Nephron (organoid): ENCODE data around the gene FBN3.
"Not testable (repeated sequence)": the region's sequence is repeated elsewhere in the genome, so short reads cannot be mapped to it uniquely, and the experiment has no call there.

ENCODE experiments used
- H3K27ac Mint-ChIP-seq, 3 experiments: 2 replicates each; pipeline ENCODE4 v1.8.0; 2020; ENCODE audit warnings: mixed read lengths in 3 of 3, mild to moderate bottlenecking in 2 of 3, moderate library complexity in 1 of 3
- H3K27me3 Mint-ChIP-seq: 2 replicates; pipeline ENCODE4 v1.8.0; 2021; ENCODE audit warnings: low read depth, mild to moderate bottlenecking, moderate library complexity, mixed read lengths
- H3K36me3 Mint-ChIP-seq: 2 replicates; pipeline ENCODE4 v1.8.0; 2020; ENCODE audit warnings: low read depth, mixed read lengths
- H3K4me1 Mint-ChIP-seq: 2 replicates; pipeline ENCODE4 v1.8.0; 2020; ENCODE audit warnings: mixed read lengths
- H3K4me3 Mint-ChIP-seq, 3 experiments: 2 replicates each; pipeline ENCODE4 v1.8.0; 2020; ENCODE audit warnings: mild to moderate bottlenecking in 3 of 3, mixed read lengths in 3 of 3, moderate library complexity in 2 of 3
- H3K9me3 Mint-ChIP-seq: 2 replicates; pipeline ENCODE4 v1.8.0; 2020; ENCODE audit warnings: mixed read lengths
- TF ChIP-seq, protein P1 (sequence below), 3 experiments: fragments of 200-600 bp; sonication (generic); IDR thresholded peaks; one replicate each; pipeline ENCODE4 v1.5.0; 2021; ENCODE audit warnings: antibody characterized with exemption in 3 of 3; ENCODE audit not compliant: unreplicated experiment in 3 of 3

The FBN3 gene

DNA sequence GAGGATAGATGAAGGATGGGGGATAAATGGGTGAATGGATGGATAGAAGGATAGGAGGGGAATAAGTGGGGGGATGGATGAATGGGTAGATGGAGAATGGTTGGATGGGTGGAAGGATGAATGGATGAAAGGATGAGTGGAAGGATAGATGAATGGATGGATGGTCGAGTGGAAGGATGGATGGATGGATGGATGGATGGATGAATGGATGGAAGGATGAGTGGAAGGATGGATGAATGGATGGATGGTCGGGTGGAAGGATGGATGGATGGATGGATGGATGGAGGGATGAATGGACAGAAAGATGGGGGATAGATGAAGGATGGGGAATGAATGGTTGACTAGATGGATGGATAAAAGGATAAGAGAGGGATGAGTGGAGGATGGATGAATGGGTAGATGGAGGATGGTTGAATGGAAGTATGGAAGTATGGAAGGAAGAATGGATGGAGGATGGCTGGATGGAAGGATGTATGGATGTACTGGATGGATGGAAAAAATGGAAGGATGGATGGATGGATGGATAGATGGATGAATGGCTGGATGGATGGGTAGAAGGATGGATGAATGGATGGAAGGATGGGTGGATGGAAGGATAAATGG lies 42.0 kb downstream of the FBN3 start:
- H3K4me3 Mint-ChIP-seq: no peak overlapping the region
- H3K27ac Mint-ChIP-seq: no peak overlapping the region
- TF ChIP-seq, protein P1, sequence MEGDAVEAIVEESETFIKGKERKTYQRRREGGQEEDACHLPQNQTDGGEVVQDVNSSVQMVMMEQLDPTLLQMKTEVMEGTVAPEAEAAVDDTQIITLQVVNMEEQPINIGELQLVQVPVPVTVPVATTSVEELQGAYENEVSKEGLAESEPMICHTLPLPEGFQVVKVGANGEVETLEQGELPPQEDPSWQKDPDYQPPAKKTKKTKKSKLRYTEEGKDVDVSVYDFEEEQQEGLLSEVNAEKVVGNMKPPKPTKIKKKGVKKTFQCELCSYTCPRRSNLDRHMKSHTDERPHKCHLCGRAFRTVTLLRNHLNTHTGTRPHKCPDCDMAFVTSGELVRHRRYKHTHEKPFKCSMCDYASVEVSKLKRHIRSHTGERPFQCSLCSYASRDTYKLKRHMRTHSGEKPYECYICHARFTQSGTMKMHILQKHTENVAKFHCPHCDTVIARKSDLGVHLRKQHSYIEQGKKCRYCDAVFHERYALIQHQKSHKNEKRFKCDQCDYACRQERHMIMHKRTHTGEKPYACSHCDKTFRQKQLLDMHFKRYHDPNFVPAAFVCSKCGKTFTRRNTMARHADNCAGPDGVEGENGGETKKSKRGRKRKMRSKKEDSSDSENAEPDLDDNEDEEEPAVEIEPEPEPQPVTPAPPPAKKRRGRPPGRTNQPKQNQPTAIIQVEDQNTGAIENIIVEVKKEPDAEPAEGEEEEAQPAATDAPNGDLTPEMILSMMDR (IDR thresholded peaks at IDR 0.05; ENCODE audit: unreplicated experiment in 3 of 3): no peak
- H3K27me3 Mint-ChIP-seq: no peaks in the 10 kb centered on the region
- H3K4me1 Mint-ChIP-seq: no peaks in the 10 kb centered on the region
- H3K36me3 Mint-ChIP-seq: peaks cover 30% of the 10 kb centered on the region
- H3K9me3 Mint-ChIP-seq: no peaks in the 10 kb centered on the region

- Mint-ChIP-seq H3K27ac (no peak overlapping the region), H3K4me3 (no peak overlapping the region), H3K27me3 (no peaks in the 10 kb centered on the region), H3K4me1 (no peaks in the 10 kb centered on the region), H3K36me3 (peaks cover 43% of the 10 kb centered on the region), H3K9me3 (no peaks in the 10 kb centered on the region)
- TF ChIP-seq, protein P1 (IDR thresholded peaks at IDR 0.05; ENCODE audit: unreplicated experiment in 3 of 3): no peak
Measured at GRCh38 chr19:8105471-8105870, 43.9 kb downstream of the FBN3 start.

DNA sequence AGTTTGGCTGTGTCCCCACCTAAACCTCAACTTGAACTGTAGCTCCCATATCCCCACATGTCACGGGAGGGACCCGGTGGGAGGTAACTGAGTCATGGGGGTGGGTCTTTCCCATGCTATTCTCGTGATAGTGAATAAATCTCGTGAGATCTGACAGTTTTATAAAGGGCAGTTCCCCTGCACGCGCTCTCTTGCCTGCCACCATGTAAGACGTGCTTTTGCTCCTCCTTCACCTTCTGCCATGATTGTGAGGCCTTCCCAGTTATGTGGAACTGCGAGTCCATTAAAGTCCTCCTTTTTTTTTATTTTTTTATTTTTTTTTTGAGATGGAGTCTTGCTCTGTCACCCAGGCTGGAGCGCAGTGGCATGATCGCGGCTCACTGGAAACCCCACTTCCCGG lies 47.5 kb downstream of the FBN3 start:
- not testable (repeated sequence) for H3K4me1 Mint-ChIP-seq, H3K4me3 Mint-ChIP-seq, H3K27me3 Mint-ChIP-seq, H3K9me3 Mint-ChIP-seq, H3K27ac Mint-ChIP-seq
- H3K36me3 Mint-ChIP-seq: peaks cover 78% of the 10 kb centered on the region

DNA sequence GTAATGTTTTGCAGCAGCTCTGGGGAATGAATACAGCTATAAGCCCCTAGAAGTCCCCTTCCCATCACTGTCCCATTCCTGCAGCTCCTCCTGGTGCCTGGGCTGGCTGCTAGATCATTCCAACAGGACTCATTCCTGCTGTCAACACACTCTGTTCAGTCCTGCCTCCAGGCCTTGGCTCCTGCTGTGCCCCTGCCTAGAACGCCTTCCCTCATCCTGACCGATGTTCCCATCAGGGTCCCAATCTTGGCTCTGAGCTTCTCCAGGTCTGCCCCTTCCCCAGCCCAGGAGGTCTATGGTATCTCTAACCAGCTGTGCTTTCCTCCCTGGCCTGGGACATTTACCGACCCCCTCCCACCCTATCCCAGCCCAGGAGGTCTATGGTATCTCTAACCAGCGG lies 48.1 kb downstream of the FBN3 start:
- Mint-ChIP-seq H3K4me3 (no peak overlapping the region), H3K4me1 (no peaks in the 10 kb centered on the region), H3K27me3 (no peaks in the 10 kb centered on the region), H3K27ac (no peak overlapping the region), H3K36me3 (peaks cover 84% of the 10 kb centered on the region), H3K9me3 (peaks cover 16% of the 10 kb centered on the region)
- TF ChIP-seq, protein P1 (IDR thresholded peaks at IDR 0.05; ENCODE audit: unreplicated experiment in 3 of 3): no peak

DNA sequence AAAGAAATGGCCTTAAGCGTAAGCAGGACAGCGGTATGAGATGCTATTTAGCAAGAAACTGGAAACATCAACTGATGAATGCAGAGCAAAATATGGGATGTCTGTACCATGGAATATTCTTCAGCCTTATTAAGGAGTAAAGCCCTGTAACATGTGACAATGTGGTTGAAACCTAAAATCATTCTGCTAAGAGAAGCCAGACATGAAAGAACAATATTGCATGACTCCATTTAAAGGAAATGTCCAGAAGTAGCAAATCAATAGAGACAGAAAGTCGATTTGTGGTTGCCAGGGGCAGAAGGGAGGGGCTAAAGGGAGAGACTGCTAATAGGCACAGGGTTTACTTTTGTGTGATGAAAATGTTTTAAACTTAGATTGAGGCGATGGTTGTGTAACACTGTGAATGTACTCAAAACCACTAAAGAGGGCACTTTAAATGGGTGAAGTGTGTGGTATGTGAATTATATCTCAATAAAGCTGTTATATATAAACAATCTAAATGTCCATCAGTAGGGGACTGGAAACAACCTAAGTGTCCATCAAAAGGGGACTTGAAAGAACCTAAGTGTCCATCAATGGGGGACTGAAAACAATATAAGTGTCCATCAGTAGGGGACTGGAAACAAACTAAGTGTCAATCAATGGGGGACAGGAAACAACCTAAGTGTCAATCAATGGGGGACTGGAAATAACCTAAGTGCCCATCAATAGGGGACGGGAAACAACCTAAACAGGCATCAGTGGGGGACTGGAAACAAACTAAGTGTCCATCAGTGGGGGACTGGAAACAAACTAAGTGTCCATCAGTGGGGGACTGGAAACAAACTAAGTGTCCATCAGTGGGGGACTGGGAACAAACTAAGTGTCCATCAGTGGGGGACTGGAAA lies 51.5 kb downstream of the FBN3 start:
- no peaks in the 10 kb centered on the region for H3K4me1 Mint-ChIP-seq
- H3K27ac Mint-ChIP-seq: no peak overlapping the region
- H3K9me3 Mint-ChIP-seq: peaks cover 34% of the 10 kb centered on the region
- H3K27me3 Mint-ChIP-seq: no peaks in the 10 kb centered on the region
- no peak overlapping the region for H3K4me3 Mint-ChIP-seq
- TF ChIP-seq, protein P1 (IDR thresholded peaks at IDR 0.05; ENCODE audit: unreplicated experiment in 3 of 3): no peak
- peaks cover 96% of the 10 kb centered on the region for H3K36me3 Mint-ChIP-seq

DNA sequence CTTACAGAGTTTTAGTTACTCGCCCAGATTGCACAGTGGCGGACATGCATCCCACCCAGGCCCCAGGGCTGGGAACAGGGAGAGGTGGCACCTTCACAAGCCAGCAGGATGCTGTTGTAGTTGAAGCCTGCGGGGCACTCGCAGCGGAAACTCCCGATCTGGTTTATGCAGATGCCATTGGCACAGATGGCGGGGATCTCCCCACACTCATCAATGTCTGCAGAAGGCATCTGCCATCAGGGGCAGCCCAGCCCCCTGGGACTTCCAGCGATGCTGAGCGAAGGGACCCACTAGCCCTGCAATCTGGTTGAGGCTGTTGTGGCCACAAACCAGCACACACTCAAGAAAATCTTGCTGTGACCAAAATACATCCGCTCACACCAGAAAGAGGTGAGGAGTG lies 52.2 kb downstream of the FBN3 start:
- H3K27ac Mint-ChIP-seq: no peak overlapping the region
- H3K36me3 Mint-ChIP-seq: peaks cover 97% of the 10 kb centered on the region
- TF ChIP-seq, protein P1 (IDR thresholded peaks at IDR 0.05; ENCODE audit: unreplicated experiment in 3 of 3): no peak
- no peaks in the 10 kb centered on the region for H3K27me3 Mint-ChIP-seq
- no peaks in the 10 kb centered on the region for H3K4me1 Mint-ChIP-seq
- no peak overlapping the region for H3K4me3 Mint-ChIP-seq
- peaks cover 34% of the 10 kb centered on the region for H3K9me3 Mint-ChIP-seq
